Inflammatory macrophage (primary cell): ENCODE measurements around the gene FAM117A.
"Not testable (repeated sequence)": the region's sequence is repeated elsewhere in the genome, so short reads cannot be mapped to it uniquely, and the experiment has no call there.

Experiments
- DNase-seq, 2 donors: peaks; one replicate each; pipeline ENCODE4 v3.0.0-alpha.2; 2020 to 2022

Gene FAM117A

DNA sequence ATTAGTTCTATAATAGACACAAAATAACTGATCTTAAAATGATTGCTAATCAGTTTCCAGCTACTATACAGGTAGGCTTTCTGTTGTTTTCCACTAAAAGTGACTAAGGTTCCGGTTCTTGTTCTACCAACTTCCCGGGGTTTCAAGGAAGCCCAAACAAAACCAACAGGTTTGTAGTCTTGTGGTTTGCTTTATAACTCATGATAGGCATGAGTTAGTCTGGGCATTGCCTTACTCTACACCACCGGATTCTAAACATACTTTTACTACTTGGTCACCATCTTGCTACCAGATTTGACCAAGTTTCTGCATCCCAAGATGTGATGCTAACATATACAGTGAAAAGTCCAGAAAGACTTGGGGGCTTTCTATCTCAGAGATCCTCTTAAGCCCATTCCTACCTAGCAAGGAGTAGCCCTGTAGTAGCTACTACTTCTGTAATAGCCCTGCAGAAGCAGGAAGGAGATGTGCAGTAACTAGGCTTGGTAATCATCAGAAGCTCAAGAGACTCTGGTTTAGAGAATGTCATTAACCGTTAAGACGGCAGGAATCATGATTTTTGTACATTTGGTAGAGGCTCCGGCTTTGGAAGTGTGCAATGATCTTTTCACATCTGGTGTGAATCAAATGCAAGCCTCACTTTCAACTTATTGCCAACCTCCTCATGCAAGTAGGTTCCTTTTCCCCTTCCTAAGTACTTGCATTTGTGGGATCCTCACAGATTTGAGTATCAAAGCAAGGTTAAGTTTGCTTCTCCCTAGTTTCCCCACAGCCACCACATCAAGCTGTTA is 1.6 kb downstream of the FAM117A start:
- DNase-seq: no peak

DNA sequence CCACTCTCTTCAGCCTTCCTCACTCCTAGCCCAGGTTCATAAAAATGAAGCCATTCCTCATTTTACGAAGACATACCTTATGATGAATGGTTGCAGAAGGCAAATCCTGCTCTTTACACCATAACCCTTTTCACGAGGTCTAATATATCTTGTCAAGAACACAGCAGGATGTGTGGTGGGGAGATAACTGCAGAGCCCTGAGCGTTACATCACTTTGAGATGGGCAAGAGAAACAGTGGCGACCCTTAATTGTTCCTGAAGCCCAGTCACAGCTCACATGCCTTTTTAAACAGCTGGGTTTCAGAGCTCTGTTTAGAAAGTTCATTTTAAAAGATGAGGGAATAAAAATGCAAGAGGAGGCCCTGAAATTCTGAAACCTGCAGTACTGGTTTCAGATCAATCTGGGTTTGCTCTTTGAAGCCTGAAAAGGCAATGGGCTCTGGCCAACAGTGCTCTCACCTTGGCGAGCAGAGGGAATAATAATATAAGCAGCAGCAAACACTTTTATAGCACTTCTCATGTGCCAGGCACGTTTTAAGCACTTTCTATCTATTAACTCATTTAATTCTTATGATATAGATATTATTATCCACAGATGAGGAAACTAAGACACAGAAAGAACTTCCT is 2.9 kb downstream of the FAM117A start:
- no peak for DNase-seq

DNA sequence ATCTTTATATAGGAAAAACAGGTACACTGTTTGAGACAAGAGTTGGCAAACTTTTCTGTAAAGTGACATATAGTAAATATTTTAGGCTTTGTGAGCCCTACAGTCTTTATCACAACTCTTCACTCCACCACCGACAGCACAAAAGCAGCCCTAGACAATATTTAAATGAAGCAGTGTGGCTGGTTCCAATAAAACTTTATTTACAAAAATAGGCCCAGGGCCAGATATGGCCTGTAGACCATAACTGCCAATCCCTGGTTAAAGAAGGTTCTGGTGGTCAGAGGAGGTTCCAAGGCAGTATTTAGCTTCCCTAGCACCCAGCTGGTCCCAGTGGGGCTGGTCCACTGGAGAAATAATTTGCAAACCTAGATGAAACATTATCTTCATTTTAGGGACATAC is 3.6 kb downstream of the FAM117A start:
- DNase-seq: no peak

DNA sequence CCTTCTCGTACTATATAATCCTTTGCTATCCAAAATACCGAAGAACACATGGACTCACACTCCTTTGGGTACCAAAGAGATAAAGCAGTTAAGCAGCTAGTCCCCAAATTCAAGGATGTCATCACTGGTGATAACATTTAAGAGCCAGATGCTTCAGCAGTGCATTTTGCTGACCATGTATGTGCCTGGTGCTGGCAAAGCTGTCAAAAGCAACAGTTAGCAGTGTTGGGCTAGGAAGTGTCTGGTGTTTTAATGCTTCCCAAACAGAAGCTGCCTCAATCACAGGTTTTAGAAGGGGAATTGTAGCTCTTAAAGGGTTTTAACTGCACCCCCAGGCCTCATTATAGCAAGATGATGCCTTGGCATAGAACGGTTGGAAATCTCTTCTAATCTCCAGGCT is 4.7 kb downstream of the FAM117A start:
- no peak for DNase-seq

DNA sequence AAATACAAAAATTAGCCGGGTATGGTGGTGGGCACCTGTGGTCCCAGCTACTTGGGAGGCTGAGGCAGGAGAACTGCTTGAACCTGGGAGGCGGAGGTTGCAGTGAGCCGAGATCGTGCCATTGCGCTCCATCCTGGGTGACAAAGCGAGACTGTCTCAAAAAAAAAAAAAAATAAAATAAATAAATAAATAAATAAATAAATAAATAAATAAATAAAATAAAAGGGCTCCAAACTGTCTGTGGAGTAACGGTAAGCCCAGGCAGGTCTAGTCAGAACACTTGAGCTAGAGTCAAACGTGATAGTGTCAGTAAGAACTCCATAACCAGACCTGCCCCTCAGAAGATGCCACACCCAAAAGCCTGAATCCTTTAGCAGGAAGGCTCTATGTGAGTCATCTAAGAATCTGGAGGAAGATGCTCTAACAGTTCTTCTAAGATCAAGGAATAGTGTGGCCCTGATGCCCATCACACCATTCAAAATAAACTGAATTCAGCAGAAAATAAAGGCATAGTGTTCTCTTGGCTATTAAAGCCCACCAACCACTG is 5.4 kb downstream of the FAM117A start:
- DNase-seq: not testable (repeated sequence)

DNA sequence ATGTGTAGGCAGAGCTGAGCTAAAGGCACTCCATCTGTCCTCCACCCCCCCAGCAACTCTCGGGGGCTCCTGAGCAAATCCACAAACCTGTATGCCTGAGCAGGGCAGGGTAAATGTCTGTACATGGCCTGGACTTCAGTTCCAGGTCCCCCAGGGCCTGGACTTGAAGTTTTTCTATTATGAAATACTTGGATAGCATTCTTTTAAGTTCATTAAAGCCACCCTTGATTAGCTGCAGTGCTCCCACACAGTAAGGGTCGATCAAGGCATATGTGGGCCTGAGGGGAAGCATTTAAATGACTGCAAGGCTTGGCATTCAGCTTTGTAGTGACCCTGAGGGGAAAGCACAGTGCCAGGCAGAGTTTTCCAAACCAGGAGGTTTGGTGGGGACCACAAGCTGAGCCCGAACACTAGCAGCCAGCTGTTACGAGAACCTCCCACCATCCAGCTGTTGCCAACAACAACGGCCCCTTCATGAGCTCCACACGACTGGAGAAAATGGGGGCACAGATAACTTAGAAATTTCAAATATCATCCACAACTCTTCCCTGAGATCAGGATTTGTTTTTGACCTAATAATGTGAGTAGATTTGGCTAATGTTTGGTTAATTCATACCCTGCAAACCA is 6.7 kb downstream of the FAM117A start:
- no peak for DNase-seq

DNA sequence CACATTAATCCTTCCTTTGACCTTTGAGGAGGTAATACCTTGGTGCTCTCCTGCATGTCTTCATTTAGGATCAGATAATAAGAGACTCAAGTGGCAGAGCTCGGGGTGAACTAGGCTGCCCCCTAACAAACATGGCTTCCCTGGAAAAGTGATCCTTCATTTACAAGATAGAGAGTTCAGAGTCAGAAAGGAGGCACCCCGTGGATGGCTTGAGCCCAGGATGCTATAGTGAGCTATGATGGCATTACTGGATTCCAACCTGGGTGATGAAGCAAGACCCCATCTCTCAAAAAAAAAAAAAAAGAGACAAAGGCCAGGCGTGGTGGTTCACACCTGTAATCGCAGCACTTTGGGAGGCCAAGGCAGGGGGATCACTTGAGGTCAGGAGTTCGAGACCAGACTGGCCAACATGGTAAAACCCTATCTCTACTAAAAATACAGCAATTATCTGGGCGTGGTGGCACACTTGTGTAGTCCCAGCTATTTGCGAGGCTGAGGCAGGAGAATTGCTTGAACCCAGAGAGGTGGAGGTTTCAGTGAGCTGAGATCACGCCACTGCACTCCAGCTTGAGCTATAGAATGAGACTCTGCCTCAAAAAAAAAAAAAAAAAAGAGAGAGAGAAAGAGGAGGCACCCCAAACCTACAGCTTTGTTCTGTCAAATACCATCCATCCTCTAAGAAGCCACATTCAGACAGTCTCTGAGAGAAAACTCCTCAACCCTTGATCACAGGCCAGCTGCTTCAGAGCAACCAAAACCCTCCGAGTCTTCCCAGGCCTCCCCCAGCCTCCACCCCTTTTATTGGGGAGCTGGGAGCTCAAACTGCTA is 7.4 kb downstream of the FAM117A start:
- no peak for DNase-seq

DNA sequence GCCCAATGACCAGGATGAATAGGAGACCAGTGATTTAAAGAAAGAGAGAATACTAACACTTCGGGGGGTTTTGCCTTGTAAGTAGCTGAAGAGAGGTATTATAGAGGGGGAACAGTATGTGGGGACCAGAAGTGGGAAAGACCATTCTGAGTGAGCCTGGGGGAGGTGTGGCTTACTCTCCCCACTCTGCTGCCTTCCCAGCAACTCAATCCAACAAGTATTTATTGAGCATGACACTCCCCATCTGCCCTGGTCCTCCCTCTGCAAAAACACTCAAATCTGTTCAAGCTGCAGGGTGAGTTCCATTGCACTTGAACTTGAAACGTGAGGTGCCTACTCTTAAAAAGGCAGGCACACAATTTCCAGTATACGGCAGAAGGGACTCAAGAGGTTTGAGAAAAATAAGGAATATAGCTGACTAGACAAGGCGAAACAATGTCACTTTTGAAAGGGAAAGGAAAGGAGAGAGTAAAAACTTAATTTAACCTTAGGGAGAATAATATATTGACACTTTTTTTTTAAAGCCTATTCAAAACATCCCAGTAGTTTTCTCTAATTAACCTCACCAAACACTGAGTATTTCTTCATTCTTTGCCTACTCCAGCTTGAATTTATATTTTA is 8.2 kb downstream of the FAM117A start:
- DNase-seq: no peak

DNA sequence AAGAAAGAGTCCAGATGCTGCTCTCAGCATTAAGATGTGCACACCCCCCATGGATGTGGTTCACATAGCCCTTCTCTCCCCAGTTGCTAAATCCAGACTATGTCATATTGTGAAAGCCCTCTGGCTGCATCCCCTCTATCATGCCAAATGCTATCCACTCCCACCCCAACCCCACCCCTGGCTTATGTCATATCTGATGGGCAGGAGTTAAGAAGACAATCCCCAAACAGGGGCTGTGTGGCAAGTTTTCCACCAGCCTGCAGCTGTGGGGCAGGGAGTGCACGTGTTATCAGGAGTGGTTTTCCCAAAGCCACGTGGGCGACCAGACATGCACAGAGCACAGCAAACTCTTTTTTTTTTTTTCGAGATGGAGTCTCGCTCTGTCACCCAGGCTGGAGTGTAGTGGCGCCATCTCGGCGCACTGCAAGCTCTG is 10.0 kb downstream of the FAM117A start:
- DNase-seq: no peak

DNA sequence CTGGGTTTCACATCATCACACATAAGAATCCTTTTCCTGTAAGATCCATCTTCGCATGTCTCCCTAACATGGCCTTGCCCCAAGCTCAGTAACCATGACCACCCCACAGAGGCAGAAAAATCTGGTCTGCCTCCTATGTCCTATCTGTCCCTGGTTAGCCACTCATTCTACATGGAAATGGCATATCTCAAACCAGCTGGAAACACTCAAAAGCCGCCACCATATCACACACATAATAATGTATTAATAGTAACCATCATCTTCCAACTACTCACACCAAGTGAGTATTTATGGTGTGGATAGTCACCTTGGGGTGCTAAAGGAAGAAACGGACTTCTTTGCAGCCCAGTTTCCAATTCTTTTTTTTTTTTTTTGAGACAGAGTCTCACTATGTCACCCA is 11.4 kb downstream of the FAM117A start:
- DNase-seq: no peak

DNA sequence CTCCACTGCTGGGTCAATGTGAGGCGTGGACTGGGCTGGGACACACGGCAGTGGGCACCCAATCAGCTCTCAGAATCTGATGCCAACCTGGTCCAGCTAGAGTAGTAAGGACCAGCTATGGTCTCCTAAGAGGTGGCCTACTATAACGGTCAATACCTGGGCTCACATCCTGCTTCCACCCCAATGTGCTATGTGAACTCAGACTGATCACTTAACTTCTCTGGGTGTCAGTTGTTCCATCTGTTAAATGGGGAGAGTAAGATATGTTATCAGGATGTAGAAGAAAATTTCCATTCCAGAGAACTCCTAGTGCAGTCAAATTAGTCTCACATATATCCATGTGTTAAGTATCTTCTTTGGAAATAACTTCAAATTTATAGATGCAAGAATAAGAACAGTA is 14.2 kb downstream of the FAM117A start:
- DNase-seq: no peak

DNA sequence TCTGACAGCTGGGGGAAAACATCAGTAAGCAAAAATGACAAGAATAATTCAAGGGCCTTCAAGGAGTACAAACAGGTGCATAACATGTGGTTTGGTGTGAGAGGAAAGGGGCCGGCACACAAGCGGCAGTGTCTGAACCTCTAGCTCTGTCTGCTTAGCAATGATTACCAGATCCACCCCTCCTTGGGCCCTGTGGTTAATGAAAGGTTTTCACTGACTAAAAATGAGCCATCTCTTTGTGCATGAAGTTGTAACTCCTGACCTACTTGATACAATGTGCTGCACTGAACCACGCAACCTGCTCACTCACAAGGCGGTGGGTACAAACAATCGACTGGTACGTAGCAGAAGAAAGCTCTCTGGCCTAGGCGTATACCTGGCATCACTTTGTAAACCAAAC is 15.1 kb downstream of the FAM117A start:
- DNase-seq: no peak

DNA sequence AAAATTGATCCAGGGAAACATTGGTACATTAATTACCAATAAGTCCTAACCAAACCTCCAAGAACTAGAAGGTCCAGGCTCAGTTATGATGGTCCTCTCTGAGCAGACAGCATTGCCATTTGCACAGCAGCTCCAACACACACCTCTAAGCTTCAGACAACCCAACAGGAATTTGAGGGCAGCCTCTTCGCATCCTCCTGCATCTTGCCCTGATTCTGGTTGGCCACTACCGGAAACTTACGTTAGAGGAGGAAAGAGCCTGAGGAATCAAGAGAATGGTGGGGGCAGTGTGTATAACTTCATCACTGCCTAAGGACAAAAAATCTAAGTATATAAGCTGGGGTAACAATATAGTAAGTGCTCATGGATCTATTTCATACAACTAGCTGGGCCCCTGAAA is 15.7 kb downstream of the FAM117A start:
- DNase-seq: no peak

DNA sequence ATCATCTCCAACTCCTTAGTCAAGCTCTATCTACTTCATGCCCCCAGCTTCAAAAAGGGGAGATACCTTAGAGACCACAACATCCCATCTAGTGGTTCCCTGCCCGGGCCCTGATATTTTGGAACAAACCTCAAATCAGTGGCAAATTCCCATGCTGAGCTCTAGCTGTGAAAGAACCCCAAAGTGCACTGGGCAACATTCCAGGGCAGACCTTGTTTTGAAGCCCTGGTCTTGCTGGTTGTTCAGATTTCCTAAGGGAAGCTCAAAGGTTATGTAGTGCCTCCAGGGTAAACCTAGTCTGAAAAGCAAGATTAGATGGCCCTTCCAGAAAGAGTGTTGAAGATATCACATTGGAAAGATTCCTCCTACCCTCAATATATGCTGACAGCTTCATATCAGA is 16.3 kb downstream of the FAM117A start:
- no peak for DNase-seq

DNA sequence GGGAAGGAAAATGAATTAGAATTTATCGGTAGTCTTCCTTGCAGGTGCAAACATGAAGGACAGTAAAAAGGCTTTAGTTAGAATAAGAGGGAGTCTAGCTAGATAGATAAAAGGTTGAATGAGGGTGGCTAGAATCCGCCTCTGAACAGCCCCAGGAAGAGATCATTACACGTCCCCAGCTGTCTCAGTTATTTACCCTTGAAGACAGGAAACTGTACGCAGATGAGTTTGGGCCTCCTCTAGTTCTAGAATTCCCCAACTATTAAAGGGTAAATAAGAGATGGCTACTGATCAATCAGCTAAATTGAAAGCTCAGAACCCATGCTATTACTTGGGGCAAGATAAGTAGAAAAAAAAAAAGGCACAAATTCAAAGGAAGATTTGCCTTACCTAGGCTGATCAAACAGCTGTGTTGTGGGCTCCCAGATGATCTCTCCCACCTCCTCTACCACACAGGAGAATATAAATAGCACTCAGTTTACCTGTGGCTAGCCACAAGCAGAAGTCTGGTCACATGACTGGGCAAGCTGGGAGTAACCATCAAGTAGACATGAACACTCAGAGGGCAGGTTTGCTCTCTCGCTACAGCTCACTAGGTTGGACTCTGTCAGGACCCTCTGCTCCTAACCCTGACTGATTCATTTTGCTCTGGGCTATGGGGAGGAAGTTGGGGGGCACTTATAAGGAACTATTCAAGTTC is 17.0 kb downstream of the FAM117A start:
- no peak for DNase-seq

DNA sequence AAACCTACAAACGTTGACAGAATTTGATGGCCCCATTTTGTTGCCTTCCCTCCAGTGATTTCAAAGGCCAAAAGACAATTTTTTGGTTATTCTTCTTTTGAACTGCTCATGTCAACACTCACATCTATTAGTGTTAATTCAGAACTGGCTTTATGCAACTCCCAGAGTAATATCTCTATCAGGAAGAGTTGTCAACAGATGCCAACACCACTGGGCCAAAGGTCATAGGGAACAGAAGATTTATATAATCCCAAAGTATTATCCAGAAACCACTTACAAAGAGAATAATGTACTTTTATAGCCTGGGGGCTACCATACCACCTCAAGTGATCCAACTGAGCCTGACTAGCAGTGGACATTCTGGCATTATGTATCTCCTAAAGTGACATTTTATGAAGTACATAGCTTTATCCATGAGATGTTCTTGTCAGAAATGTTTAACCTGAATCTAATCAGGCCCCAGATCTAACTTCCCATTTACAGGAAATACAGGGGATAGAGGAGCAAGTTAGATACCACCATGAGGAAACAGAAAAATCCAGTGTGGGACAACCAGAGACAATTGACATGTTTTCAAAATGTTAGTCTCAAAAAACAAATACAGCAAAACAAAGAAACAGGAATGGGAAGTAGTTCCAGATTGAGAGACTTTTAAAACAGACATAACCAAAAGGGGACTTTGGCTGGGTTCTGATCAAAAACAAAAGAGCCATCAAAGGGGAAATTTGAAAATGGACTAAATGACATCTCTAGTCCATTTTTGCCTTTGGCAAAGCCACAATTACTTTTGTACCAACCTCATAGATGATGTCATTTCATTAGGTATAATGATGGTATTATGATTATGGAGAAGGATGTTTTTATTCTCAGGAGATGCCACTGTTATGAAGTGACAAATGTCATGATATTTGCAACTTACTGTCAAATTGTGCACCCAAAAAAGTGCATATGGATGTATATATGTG is 18.5 kb downstream of the FAM117A start:
- no peak for DNase-seq

DNA sequence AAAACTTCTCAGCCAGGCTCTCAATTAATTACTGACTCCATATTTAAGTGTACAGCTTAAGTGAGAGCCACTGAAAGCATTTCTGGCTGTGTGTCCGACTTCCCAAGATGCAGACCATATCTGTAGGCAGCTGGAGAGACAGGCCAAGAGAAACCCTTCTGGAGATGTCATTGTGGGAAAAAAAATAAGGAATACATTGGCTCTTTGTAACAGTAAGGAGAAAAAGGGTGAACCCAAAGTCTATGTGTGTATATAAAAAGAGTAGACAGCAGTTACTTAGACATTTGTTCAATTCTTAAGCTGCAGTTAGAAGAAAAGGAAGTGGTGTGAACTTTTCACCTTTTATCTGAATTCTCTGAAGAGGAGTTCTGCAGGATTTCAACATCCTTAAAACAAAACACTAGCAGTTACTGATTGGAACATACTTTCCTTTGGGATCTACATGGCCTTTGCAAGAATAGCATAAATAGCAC is 21.7 kb downstream of the FAM117A start:
- peak; percentile 38 to 70 for DNase-seq

DNA sequence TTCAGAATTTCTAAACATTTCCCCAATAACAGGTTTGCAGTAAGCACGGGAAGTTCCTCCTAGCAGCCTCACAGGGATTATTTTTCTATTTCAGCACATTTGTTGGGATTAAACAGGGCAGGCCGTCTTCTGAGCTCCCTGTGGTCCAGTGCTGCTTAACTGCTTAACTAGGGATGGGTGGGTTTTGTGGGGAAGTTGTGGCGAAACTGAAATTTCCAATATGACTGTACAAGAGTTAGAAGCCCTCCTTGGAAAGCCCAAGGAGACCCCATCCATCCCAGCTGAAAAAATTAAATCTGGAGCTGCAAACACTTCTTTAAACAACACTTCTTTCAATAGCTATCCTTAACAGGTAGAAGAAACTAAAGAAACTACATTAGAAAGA is 22.2 kb downstream of the FAM117A start:
- no peak for DNase-seq

DNA sequence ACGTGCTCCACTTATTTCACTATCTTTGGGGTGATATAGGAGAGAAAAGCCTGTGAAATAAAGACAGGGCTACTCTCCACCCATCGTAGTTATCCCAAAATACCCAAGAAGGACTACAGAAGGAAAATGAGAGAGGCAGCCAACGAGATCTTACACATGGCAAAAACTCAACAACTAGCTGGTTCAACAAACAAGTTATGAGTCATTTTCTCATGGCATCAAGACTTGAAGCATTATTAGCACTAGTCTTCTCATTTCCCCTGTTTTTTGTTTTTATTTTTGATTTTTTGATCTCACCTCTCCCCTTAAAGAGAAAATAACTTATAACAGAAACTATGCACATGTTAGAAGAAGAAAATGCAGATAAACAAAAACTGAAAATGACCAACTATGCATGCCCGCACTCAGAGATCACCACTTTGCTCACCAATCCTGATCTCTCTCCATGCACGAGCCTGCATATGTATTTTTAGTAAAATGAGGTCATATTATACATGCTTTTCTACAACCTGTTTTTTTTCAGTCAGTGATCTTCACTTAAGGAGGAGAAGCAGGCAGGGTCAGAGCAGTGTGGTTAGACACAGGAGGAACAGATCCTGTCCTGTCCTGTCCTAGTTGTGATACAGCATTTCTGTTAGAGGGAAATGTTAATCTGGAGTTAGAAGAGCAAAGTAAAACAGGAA is 22.8 kb downstream of the FAM117A start:
- peak; percentile 37 to 52 for DNase-seq
